GM18517 (cell line): Measurements from ENCODE around the gene KBTBD2.
A peak's percentile ranks its signal among the peaks of the same experiment; 100 is the strongest.
"Not testable (repeated sequence)": the region's sequence is repeated elsewhere in the genome, so short reads cannot be mapped to it uniquely, and the experiment has no call there.

Experiments used
- ATAC-seq: cut with Tn5 transposase; IDR thresholded peaks from one replicate; pipeline ENCODE4 v1.9.1; 2021; ENCODE audit warnings: mild to moderate bottlenecking, moderate library complexity; ENCODE audit not compliant: unreplicated experiment

Gene KBTBD2

DNA sequence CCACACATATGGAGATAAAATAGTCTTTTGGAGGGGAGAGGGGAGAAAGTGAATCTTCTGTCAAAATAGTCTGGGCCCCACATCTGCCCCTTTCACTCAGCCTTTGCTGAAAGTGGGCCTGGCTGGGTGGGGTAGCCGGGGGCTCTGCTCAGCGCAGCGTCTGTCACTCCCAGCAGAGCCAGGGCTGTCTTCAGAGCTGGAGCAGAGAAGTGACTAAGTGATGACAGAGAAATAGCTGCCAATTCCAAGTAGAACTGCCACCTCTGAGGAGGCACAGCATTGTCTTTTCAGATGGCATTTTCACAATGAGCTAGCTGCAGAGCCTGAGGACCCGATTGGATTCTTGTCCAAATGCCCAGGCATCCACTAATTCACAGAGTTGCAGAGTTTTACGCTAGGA is 34.5 kb downstream of the KBTBD2 start:
- not testable (repeated sequence) for ATAC-seq

- ATAC-seq: not testable (repeated sequence)
Measured at GRCh38 chr7:32855837-32856775, 35.5 kb downstream of the KBTBD2 start.

GRCh38 chr7:32850654-32851053 is 40.9 kb downstream of the KBTBD2 start:
- not testable (repeated sequence) for ATAC-seq

GRCh38 chr7:32848655-32849054 is 42.9 kb downstream of the KBTBD2 start:
- ATAC-seq: not testable (repeated sequence)

- ATAC-seq: peak; percentile 99
Measured at GRCh38 chr7:32846630-32847225, 44.8 kb downstream of the KBTBD2 start.

DNA sequence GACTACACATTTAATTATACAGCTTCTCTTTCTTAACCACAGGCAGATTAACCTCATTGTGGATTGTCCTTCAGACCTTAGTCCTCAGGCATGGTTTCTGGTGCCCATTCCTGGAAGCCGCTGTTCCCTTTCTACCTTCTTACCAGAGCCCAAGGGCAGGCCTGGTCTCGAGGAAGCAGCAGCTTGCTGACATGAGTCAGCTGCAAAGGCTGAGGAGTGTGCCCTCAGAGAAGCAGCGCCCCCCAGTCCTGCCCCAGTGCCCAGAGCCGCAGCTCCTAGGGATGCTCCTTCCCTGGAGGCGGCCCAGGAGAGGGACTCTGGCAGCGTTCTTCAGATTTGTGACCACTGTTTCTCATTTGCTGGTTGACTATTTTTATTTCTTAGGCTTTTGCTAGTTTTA is 46.8 kb downstream of the KBTBD2 start:
- ATAC-seq: not testable (repeated sequence)

DNA sequence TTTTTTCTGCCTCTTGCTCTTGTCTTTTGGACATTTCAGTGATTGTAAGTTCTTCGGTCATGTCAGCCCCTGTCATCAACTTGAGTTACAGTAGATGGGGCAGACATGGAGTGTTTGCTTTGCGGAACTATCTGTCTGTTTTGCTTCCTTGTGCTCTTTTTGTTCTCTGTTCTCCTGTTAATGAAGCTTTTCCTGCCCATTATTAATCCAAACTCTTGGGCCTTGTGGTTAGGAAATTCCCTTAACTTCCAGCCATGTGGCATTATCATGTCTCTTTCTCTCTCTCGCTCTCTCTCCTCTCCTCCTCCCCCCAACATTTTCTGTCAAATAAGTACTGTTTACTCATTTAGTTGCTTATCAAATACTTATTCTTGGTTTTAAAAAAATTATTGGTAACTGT is 47.8 kb downstream of the KBTBD2 start:
- not testable (repeated sequence) for ATAC-seq

DNA sequence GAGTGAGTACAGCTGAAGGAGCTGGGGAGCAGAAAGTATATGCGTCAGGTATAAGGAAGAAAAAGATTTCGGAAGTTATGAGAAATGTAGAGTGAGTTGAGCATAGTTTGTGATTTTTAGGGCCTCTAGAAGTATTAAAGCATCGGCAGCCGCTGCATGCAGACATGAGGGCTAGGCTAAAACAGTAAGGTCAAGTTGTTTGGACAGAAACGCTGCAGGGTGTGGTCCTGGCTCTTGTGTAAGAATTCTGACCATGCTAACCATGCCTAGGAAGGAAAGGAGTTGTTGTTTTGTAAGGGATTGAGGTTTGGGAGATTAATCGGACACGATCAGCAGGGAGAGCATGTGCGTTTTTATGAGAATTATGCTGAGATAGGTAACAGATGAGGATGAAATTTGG is 51.7 kb downstream of the KBTBD2 start:
- ATAC-seq: not testable (repeated sequence)

DNA sequence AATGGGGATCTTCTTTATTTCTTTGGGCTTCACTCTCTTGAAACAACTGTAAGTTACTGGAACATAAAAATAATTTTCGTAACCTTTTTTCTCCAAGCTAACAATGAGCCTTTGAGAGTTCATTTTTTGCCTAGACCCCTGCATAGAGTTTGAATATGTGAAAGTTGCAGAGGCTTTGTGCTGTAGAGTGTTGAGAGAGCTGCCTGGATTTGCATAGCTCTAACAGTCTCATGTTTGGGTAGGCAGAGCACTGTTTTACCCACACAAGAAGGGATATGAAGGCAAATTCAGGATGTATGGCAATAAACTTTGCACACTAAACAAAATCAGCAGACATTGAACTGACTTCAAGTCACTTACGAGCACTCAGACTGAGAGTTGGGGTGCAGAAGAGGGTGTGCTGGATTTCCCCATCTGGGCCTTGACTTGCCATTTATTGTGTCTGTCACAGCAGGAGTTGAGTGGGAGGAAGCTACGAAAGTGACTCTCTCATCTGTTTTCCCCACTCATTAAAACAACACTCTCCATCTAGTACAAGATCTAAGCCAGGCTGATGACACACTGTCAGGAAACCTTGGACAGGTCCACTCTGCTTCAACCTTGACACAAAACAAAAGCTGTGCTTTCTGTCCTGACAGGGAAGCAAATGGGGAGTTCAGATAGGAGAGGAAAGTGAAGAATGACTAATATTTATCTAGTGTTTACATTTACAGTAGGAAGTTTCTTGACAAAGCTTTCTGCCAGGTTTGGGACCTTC is 62.4 kb downstream of the KBTBD2 start:
- ATAC-seq: not testable (repeated sequence)
